GM18507 (cell line): ENCODE measurements around the gene TFAP2E.
A peak's percentile ranks its signal among the peaks of the same experiment; 100 is the strongest.

Source experiments
- DNase-seq: peaks from one replicate; pipeline ENCODE4 v3.0.0; 2011; ENCODE audit warnings: low read depth; ENCODE audit not compliant: insufficient read length; ENCODE audit errors: extremely low spot score
- FAIRE-seq: peaks from 2 replicates; lab custom pipeline; 2011; peaks lifted over from hg19 to GRCh38; lab: Jason Lieb, UNC

TFAP2E gene

DNA sequence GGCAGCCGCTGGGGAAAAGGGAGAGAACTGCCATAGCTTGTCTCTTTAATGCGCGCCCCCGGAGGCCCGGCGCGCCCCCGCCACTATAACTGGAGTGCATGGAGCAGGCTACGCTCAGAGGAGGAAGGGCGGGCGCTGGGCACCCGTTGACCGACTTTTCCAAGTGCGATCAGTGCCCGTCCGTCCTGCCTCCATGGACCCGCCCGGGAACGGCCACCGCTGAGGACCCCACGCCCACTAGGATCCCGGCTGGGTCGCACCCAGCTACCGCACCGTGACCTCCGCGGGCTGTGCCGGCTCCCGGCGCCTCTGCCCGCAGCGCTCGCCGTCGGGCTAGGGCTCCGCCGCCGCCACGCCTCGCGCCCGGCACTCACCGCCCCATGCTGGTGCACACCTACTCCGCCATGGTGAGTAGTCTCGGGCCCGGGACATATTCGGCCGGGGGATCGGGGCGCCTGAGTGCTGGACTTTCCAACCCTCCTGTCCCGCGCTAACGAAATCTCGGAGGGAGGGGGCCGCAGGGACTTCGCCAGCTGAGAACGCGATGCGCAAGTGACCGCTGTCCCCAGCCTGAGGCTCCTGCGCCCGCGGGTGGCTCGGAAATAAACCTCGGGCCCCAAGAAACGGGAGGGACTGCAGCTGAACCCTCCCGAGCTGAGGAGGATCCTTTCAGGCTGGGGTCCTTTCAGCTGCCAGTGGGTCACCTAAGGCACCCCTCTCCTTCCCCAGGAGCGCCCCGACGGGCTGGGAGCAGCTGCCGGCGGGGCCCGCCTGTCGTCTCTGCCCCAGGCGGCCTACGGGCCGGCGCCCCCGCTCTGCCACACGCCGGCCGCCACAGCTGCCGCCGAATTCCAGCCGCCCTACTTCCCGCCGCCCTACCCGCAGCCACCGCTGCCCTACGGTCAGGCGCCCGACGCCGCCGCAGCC lies at the start of gene TFAP2E:
Gene TFAP2E, plus strand, starts transcription at position 117 of the 927 bp plus-strand sequence. Its CDS starts 264 bp downstream, at position 381.
- FAIRE-seq, result no peak
- DNase-seq, result no peak

DNA sequence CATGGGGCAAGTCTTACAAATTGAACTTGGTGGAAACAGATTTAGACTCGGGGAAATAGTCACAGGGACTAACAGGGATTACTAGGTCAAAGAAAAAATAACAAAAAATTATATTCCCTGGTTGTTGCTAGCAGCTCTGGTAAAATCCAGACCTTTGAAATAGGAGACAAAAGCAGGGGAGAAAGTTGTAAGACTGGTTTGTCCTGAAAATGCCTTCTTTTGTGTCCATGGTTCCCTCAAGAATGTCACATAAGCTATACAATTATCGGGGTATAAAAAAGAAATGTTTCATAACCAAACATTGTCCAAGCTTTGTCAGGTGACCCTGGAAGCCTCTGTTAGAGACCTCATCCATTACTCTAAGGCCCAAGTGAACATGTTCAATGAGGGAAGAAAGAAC lies 49.0 kb upstream of the TFAP2E start:
- DNase-seq (no peak), FAIRE-seq (no peak)

DNA sequence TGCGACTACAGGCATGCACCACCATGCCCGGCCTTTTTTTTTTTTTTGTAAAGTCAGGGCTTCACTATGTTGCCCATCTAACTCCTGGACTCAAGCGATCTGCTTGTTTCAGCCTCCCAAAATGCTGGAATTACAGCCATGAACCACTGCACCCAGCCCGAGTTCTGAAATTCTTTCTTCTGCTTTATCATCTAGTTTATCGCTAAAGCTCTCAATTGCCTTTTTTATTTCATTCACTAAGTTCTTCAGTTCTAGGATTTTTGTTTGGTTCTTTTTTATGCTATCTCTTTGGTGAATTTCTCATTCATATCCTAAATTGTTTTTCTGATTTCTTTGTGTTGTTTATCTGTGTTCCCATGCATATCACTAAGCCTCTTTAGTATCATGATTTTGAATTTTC lies 42.9 kb upstream of the TFAP2E start:
- FAIRE-seq, result no peak
- DNase-seq, result no peak

DNA sequence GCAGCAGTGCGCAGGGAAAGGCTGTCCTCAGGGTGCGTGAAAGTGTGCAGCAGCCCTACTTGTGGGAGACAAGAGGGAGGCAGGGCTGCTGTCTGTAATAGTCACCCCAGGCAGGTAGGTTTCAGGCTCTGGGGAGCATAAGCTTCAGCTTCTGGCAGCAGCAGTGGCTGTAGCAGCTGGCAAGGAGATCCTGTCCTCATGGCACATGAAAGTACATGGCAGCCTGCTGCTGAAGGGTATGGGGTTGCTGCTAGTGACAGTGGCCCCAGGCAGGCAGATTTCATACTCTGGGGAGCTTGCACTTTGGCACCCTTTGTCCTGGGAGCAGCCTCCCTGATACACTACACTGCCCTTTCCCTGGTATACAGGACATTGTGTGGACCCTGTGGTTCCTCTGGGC lies 42.2 kb upstream of the TFAP2E start:
- FAIRE-seq (no peak), DNase-seq (no peak)

DNA sequence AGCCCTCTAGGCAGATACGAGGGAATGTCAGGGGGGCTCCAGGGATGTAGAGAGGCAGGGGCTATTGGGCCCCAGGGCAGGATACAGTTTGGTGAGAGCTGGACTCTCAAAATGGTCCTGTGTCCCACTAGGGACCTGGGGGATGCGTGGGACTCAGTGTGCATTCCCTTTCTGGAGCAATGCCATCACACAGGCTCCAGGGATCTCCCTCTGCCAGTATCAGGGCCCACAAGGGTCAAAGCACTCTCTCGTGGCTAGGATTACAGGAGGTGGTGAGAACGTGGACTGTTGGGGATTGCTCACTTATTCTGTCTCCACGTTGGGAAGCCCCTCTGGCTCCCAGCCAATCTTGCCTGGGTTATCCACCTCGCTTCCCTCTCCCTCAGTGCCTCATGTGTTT lies 41.7 kb upstream of the TFAP2E start:
- DNase-seq (no peak), FAIRE-seq (no peak)

DNA sequence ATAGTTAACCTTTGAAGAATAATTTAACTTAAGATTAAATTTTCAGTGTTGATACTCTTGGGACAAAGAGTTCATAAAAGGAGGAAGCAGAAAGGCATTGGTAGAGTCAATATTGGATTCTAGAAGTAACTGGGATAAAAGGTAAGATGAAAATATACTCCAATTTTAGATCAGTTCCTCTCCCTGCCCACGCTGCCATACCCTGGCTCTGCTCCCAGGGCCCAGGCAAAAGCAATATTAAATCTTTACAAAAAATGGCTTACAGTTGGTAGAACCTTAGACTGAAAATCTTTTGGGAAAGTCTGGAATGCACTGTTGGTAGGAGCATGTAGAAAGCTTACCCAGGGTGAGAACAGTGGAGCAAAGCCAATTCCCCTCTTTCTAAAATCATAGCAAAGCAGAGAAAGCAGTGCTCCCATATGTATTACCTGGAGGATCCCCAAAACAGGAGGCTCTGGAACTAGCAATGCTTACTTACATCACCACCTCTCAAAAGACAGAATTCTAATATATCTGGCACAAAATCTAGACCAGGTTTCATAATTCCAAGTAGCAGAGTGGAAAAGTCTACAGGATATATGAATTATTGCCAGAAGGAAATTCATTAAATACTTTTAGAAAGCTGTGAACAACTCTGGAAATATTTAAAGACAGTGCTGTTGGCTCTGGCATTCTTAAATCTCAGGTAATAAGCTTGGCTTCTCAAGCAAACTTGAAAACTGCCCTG lies 40.5 kb upstream of the TFAP2E start:
- DNase-seq, result no peak

DNA sequence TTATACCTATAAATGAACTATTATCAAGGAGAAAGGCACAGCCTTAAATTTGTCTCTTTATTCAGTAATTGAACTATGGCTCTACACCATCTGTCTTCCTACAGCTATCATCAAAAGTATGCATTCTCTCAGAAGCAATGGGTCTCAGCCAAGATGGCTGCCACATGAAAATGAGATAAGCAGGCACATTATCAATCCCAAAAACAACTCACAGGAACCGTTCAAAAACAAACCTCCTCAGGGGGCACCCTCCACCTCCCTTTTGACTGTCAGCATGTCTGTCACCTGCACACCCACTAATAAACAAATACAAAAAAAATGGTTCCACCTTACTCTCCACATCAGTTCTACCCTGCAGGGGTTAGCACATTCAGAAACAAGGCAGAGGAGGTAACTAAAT lies 39.5 kb upstream of the TFAP2E start:
- FAIRE-seq (no peak), DNase-seq (no peak)

More for the DNA sequence above, 40.5 kb upstream of the TFAP2E start:
- no peak for FAIRE-seq

DNA sequence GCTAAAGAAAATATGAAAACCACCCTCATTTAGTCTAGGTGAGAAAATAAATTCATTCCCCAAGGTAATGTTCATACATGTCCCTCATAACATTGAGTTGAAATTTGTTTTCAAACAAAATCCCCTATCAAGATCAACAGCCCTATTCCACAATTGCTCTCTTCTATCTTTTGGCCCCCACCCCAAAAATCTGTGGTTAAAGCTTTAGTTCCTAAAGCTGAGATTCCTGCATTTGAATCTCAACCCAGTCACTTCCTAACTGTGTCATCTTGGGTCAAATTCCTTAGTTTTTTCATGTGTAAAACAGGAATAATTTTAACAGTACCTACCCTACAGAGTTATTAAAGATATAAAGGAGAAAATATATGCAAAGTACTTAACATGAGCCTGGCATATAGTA lies 37.9 kb upstream of the TFAP2E start:
- DNase-seq, result no peak
- FAIRE-seq, result no peak

DNA sequence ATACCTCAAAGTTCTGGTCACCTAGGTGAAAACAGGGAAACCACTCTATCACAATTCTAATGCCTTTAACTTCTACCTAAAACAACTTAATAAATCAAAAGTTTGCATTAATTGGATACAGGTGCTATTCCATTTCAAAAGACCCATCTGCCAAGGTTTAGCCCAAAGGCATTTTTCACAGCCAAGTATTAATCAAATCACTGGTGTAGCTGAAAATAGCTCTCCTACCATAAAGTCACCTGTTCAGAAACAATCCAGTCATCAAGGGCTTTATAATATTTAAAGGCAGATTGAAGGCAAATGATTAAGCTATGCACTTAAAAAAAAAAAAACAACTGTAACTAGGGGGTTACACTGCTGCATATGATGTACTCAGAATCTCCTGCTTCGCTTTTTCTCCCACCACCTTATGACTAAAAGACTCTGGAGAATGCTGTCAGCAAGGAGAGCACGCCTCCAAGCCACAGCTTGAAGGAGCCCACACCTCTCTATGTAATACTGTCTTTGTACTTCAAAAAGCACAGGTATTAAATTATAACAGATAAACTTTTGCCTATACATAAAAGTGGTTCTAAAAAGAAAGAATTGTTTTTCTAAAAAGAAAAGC lies 36.5 kb upstream of the TFAP2E start:
- DNase-seq, result no peak

DNA sequence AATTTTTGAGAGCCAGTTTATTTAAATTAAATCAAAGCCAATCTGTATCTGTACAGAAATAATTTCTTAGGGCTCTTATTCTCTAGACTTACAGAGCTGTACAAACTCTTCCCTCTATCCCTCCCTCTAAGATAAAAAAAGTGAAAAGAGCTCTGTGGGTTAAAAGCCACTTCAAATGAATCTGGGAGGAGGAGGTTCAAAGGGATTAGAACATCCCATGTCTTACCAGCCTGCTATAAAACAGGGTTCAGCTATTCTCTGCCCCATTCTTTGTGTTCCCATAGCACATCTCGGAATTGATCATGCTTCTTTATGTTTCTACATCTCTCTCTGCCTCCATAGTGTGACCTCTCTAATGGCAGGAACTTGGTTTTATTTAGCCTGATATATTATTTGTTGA lies 35.3 kb upstream of the TFAP2E start:
- DNase-seq, result no peak
- FAIRE-seq, result peak; percentile 5

More for the DNA sequence above, 36.5 kb upstream of the TFAP2E start:
- FAIRE-seq, result no peak

DNA sequence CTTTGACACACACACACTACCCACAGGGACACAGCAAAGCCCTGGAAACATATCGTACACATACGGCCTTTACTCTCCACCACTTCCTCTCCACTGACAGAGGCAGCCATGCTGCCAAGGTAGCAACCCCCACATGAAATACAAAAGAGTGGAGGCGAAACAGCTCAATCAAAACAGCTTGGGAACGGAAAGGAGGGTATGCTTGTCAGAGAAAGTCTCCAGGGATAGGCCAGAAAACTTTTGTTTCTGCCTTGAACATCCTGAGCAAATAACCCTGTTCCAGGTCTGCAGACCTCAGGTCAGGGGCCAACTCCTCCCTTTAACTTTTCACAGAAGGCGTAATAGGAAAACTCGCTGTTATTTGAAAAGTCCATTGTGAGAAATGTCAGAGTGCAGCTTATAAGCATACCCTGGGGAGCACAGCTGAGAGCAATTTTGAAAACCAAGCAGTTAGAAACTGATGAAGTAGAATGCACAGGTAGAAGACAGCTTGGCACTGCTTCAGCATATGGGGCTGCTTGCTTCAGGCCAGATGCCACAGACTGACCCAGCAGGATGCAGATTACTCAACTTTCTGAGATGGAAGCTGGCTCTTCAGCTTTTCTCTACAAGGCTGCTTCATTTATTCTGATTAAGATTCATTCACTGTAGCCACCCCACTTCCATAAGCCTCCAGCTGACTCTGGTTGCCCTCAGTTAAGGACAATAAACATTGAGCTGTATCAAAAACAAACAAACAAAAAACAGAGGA lies 33.9 kb upstream of the TFAP2E start:
- FAIRE-seq (peak; percentile 87), DNase-seq (no peak)

DNA sequence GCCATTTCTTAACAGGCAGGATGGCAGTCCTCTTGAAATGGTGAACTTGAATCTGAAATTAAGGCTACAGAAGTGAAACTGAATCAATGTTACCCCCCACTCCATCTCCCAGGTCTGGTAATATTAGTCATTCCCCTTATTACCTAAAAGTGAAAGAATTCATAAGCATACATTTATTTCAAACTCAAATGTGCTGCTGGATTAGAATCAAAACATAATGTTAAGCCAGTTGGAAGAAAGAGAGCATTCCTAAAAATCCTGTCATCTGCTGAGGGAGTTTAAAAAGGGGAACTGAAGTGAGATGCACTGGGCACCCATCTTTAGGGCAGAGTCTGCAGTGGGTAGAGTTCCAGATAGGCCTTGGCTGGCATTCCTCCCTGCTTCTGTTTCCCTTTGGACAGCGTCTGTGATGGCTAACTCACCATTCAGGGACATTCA lies 33.3 kb upstream of the TFAP2E start:
- no peak for FAIRE-seq
- DNase-seq, result no peak

DNA sequence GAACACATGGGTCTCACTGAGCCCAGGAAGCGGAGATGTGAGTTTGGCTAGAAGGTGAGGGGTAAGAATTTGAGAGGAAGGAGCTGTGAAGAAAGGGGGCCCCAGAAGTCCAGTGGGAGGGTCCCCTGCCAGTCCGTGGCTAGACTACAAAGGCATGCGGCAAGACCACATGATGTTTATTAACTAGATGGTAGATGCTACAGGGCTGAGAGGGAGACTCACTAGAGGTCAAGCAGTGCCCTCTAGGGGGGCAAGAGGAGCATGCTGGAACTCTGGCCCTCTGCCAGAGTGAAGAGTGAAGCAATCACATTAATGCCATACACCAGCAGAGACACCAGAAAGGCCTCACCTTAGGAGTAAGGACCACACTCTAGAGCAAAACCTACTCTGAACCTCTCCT lies 28.1 kb upstream of the TFAP2E start:
- DNase-seq, result peak; percentile 36

DNA sequence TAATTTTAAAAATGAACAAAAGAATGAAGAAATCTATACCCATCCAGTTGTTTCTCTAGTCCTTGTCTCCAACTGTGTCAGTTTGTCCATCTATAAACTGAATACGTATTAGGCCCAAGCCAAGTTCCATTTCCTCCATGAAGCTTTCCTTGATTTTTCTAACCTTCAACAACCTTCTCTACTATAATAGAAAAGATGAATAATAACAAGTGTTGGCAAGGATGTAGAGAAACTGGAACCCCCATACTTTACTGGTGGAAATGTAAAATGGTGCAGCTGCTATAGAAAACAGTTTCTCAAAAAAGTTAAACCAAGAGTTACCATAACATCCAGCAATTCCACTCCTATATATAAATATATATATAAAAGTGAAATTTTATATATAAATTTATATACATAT lies 26.5 kb upstream of the TFAP2E start:
- no peak for FAIRE-seq
- DNase-seq, result no peak

More for the DNA sequence above, 28.1 kb upstream of the TFAP2E start:
- FAIRE-seq, result peak; percentile 78

DNA sequence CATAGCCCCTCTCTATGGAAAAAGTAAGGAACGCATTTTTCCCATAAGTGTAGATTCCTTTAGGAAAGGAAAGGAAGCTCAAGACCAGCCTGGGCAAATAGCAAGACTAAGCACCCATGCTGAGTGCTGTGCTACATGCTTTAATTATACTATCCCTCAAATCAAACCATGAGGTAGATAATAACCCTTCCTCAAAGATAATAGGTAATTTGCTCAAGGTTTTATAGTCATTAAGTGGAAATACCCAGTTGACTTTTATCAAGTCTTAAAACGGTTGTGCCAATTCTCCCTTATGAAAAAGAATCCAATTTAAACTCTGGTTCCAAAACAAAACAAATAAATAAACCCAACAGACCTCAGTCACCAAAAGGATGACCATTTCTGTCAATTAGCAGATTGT lies 19.3 kb upstream of the TFAP2E start:
- no peak for FAIRE-seq

DNA sequence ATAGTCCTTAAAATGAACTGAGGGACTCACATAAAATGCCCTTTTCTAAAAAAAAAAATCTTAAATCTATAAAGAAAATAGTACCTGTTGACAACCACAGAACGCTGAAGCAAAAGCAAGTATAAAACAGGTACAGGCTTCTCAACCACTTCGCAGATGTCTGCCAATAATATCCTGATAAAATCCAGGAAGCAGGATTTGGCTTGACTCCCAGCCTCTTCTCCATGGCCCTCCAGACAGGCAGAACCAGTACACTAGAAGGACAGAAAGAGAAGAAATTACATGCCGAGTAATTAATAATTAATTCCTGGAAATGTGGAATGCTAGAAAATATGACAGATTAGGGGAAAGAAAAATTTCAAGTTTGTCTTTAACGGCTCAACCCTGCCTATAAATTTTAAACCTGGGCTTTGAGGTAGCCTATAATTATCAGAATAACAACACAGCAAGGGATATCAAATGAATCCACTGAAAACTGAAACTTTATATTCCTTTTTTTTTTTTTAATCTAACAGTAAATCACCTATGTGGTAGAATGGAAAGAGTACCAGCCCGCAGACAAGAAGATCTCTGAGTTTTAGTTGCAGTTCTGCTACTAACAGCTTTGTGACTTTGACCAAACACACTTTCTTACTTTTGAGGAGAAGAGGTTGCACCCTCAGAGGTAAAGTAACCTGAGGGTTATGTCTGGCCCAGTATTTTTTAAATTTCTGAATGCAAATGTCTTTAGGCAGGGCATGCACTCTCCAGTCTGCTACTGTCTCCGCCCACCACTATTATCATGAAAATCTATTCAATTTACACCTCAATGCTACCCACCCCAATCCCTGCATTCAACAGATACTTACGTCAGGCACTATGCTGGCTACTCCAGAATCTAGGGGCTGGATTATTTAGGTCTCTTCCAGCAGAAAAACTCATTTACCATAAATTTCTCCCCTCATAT lies 18.6 kb upstream of the TFAP2E start:
- no peak for DNase-seq
- FAIRE-seq, result no peak

More for the DNA sequence above, 19.3 kb upstream of the TFAP2E start:
- no peak for DNase-seq

DNA sequence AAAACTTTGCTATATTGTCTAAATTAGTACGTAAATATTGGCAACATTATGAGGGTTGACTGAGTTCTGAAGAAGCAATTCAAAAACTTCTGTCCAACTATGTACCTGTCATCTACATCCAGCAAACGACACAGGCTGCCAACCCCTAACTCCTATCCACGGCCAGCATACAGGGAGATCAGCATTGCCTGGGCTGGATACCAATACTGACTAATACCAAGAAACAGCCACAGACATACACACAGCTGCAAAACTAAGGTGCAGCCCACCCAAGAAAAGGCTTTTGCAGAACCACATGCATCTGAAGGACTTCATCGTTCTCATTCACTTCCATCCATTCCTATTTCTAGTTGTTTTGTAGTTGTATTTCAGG lies 17.9 kb upstream of the TFAP2E start:
- DNase-seq (no peak), FAIRE-seq (no peak)

DNA sequence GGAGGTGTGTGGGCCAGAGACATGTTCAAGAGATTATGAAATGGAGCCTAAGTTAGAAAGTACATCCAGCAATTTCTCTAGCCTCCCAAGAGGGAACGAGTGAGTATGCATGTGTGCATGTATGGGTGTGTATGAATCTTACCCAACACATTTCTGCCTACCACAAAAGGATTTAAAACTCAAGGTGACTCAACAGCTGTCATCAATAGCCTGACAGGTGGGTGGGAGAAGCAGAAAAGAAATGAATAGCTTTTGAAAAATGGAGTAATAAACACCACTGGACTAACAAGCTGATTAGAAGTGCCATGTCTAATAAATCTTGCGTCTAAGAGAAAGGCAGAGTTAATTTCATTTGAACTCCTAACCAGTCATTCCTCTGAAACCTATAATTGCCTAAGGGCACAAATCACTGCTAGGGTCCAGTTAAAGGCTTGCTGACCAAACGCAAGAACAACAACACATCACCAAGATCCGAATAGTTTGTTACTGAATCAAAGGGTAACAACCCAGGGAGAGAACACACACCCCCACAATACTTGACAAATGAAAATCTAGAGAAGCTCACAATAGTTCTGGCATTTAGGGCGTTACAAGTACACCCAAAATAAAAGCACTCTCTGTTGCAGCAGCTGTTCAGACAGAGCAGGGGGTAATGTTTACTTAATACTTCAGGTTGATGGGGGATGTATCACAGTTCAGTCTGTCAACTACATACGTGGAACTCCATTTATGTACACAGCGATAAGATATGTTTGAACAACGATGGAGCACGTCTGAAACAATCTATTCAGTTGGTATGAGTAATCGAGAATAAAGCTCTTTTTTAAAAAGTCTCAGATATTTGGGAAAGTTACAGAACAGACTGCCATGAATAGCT lies 17.3 kb upstream of the TFAP2E start:
- FAIRE-seq, result no peak
- no peak for DNase-seq
